NCI-H2196 (cell line): ENCODE measurements around the gene OR2H1.
"Not testable (repeated sequence)": the region's sequence is repeated elsewhere in the genome, so short reads cannot be mapped to it uniquely, and the experiment has no call there.

Source experiments
- DNase-seq: peaks from one replicate; lab custom pipeline; 2025; ENCODE audit not compliant: unreplicated experiment; lab: John Stamatoyannopoulos, UW

Gene OR2H1

GRCh38 chr6:29456971-29457370 lies at the start of gene OR2H1, which contains the start of gene OR11A1:
TSS of gene OR2H1 (plus strand) at chr6:29457155. CDS start at chr6:29461770, 4,615 bp downstream.
TSS of gene OR11A1 (minus strand) at chr6:29457071. CDS start at chr6:29427641, 29,430 bp downstream.
- no peak for DNase-seq

GRCh38 chr6:29414588-29414987 lies 42.4 kb upstream of the OR2H1 start, which contains the start of gene OR12D1:
TSS of gene OR12D1 (plus strand) at chr6:29414928.
- no peak for DNase-seq

- no peak for DNase-seq
Observed at GRCh38 chr6:29419516-29419915, 37.4 kb upstream of the OR2H1 start.

- no peak for DNase-seq
Observed at GRCh38 chr6:29424168-29424567, 32.8 kb upstream of the OR2H1 start.

- DNase-seq, result no peak
Observed at GRCh38 chr6:29424575-29424974, 32.4 kb upstream of the OR2H1 start.

GRCh38 chr6:29425075-29425474 lies 31.9 kb upstream of the OR2H1 start:
- DNase-seq, result no peak

GRCh38 chr6:29426654-29427053 lies 30.3 kb upstream of the OR2H1 start:
- no peak for DNase-seq

GRCh38 chr6:29436730-29437129 lies 20.2 kb upstream of the OR2H1 start:
- DNase-seq, result not testable (repeated sequence)

- DNase-seq, result no peak
Observed at GRCh38 chr6:29439006-29439405, 17.9 kb upstream of the OR2H1 start, which contains the start of gene OR10C1. TSS of gene OR10C1 (plus strand) at chr6:29439306. CDS start at chr6:29440016, 710 bp downstream.

- no peak for DNase-seq
Observed at GRCh38 chr6:29442719-29443118, 14.2 kb upstream of the OR2H1 start.

GRCh38 chr6:29444031-29444430 lies 12.9 kb upstream of the OR2H1 start:
- DNase-seq, result not testable (repeated sequence)

GRCh38 chr6:29447670-29448069 lies 9.3 kb upstream of the OR2H1 start:
- DNase-seq, result no peak

GRCh38 chr6:29451471-29452193 lies 5.3 kb upstream of the OR2H1 start:
- no peak for DNase-seq

- DNase-seq, result no peak
Observed at GRCh38 chr6:29461021-29461814, 4.3 kb downstream of the OR2H1 start.

GRCh38 chr6:29462022-29462421 lies 5.1 kb downstream of the OR2H1 start:
- DNase-seq, result no peak

- DNase-seq, result no peak
Observed at GRCh38 chr6:29465279-29465678, 8.3 kb downstream of the OR2H1 start.

GRCh38 chr6:29465801-29466200 lies 8.8 kb downstream of the OR2H1 start:
- no peak for DNase-seq

GRCh38 chr6:29466241-29466640 lies 9.3 kb downstream of the OR2H1 start:
- no peak for DNase-seq

- no peak for DNase-seq
Observed at GRCh38 chr6:29474996-29475395, 18.0 kb downstream of the OR2H1 start.

- DNase-seq, result no peak
Observed at GRCh38 chr6:29477923-29478450, 21.0 kb downstream of the OR2H1 start.

GRCh38 chr6:29478740-29479139 lies 21.8 kb downstream of the OR2H1 start:
- DNase-seq, result no peak

GRCh38 chr6:29479560-29479959 lies 22.6 kb downstream of the OR2H1 start:
- DNase-seq, result no peak
